ENCODE measurements around the gene LRRC75B. TPM values are rescaled to one million over a fixed set of nuclear protein-coding genes. Genes with fewer than 3 reads are reported as not detected.

The LRRC75B gene
- polyA plus RNA-seq, 1 of the 3 experiments (the other 2 are of a cell fraction): 12.3 TPM

GRCh38 chr22:24541681-24542515 lies 51.0 kb downstream of the LRRC75B start:
- Histone ChIP-seq H3K9me3 (no peaks in the 10 kb centered on the region), H3K27me3 (ENCODE audit: insufficient read depth) (no peaks in the 10 kb centered on the region), H3K36me3 (replicated peaks in 1 of 2; ENCODE audit: control insufficient read depth in 1 of 2, insufficient read depth in 2 of 2, low read length in 1 of 2) (peaks cover 22 to 47% of the 10 kb centered on the region in 2 experiments), H3F3A (replicated peaks; ENCODE audit: insufficient read depth) (no peaks in the 10 kb centered on the region), H3K4me3 (ENCODE audit: low read depth in 2 of 2, low read length in 1 of 2) (no peak overlapping the region), H3K79me2 (ENCODE audit: insufficient read depth) (peaks cover 9% of the 10 kb centered on the region; the same call in 1 of the 2 replicates), H3K27ac (ENCODE audit: low read depth in 2 of 2, low read length in 1 of 2) (no peak overlapping the region), H3K4me2 (no peak overlapping the region), H3K9ac (no peak overlapping the region), H4K20me1 (ENCODE audit: insufficient read depth) (0 out of 2 replicates have a peak, but pooled peaks cover 3% of the 10 kb centered on the region), H2AFZ (ENCODE audit: low read depth) (no peak overlapping the region), H3K4me1 (ENCODE audit: control insufficient read depth in 1 of 2, insufficient read depth in 2 of 2, low read depth in 1 of 2, low read length in 1 of 2) (peaks cover 7 to 8% of the 10 kb centered on the region in 2 experiments; a peak in 2 of 4 replicates), H3K9me2 (no peaks in the 10 kb centered on the region)
- ChIA-PET CTCF (interaction anchor here (0.6 kb wide), 1 partner anchor 599 kb away, joined by 3 read pairs; no protein-coding TSS in a partner anchor), POLR2A (no interaction called here)
- no peak for TF ChIP-seq EP300 (IDR thresholded peaks at IDR 0.05; ENCODE audit: borderline replicate concordance in 1 of 2, low read depth in 1 of 2, low read length in 1 of 2)
- no peak for TF ChIP-seq SMC3 (IDR thresholded peaks at IDR 0.05; ENCODE audit: low read depth, low read length)
- TF ChIP-seq REST (IDR thresholded peaks at IDR 0.05; ENCODE audit: low read depth, low read length): no peak
- no peak for TF ChIP-seq RAD21 (IDR thresholded peaks at IDR 0.05; ENCODE audit: low read length)
- no peak for TF ChIP-seq SIN3A (IDR thresholded peaks at IDR 0.05; ENCODE audit: borderline replicate concordance, low read depth, low read length)
- no peak for TF ChIP-seq USF1 (IDR thresholded peaks at IDR 0.05; ENCODE audit: borderline replicate concordance, low read depth)
- no peak for TF ChIP-seq EZH2phosphoT487 (IDR thresholded peaks at IDR 0.05; ENCODE audit: borderline replicate concordance, low read depth)
- DNase-seq: no peak
- 89% methylated on average over 6 of the region's 6 CpGs for WGBS (ENCODE audit: low lambda C conversion rate)

GRCh38 chr22:24540470-24540869 lies 52.4 kb downstream of the LRRC75B start:
- Histone ChIP-seq H3K27ac (ENCODE audit: low read depth in 2 of 2, low read length in 1 of 2) (no peak overlapping the region), H2AFZ (ENCODE audit: low read depth) (no peak overlapping the region), H3K4me2 (no peak overlapping the region), H3K9ac (no peak overlapping the region), H3K36me3 (replicated peaks in 1 of 2; ENCODE audit: control insufficient read depth in 1 of 2, insufficient read depth in 2 of 2, low read length in 1 of 2) (peaks cover 22 to 40% of the 10 kb centered on the region in 2 experiments), H3K27me3 (ENCODE audit: insufficient read depth) (no peaks in the 10 kb centered on the region), H3K4me1 (ENCODE audit: control insufficient read depth in 1 of 2, insufficient read depth in 2 of 2, low read depth in 1 of 2, low read length in 1 of 2) (peaks cover 7 to 8% of the 10 kb centered on the region in 2 experiments; a peak in 2 of 4 replicates), H3K9me2 (no peaks in the 10 kb centered on the region), H3F3A (replicated peaks; ENCODE audit: insufficient read depth) (no peaks in the 10 kb centered on the region), H3K4me3 (ENCODE audit: low read depth in 2 of 2, low read length in 1 of 2) (no peak overlapping the region), H3K9me3 (no peaks in the 10 kb centered on the region), H4K20me1 (ENCODE audit: insufficient read depth) (0 out of 2 replicates have a peak, but pooled peaks cover 3% of the 10 kb centered on the region), H3K79me2 (ENCODE audit: insufficient read depth) (peaks cover 6% of the 10 kb centered on the region; the same call in 1 of the 2 replicates)
- ChIA-PET POLR2A (no interaction called here), CTCF (interaction anchor here (1.7 kb wide), 1 partner anchor 17 kb away, joined by 4 read pairs; no protein-coding TSS in a partner anchor)
- no peak for DNase-seq
- WGBS (ENCODE audit: low lambda C conversion rate): 60% methylated on average over 1 of the region's 2 CpGs
- TF ChIP-seq FOSL2 (IDR thresholded peaks at IDR 0.05; ENCODE audit: borderline replicate concordance, low read depth): no peak
- no peak for TF ChIP-seq TCF12 (IDR thresholded peaks at IDR 0.05)
- TF ChIP-seq SIN3A (IDR thresholded peaks at IDR 0.05; ENCODE audit: borderline replicate concordance, low read depth, low read length): no peak
- no peak for TF ChIP-seq ZBTB33 (IDR thresholded peaks at IDR 0.05; ENCODE audit: borderline replicate concordance, low read depth)
- no peak for TF ChIP-seq CTCF (IDR thresholded peaks at IDR 0.05)
- TF ChIP-seq USF1 (IDR thresholded peaks at IDR 0.05; ENCODE audit: borderline replicate concordance, low read depth): no peak
- TF ChIP-seq POLR2AphosphoS5 (IDR thresholded peaks at IDR 0.05; ENCODE audit: low read depth, low read length): no peak
- no peak for TF ChIP-seq NRF1 (IDR thresholded peaks at IDR 0.05; ENCODE audit: low read depth, low read length)

All from SK-N-SH (cell line).